T47D (cell line): ENCODE results near the gene SYNE1.
"Not testable (repeated sequence)": the region's sequence is repeated elsewhere in the genome, so short reads cannot be mapped to it uniquely, and the experiment has no call there.

Experiments used
- DNase-seq, 2 experiments: peaks; one replicate each; pipeline versions ENCODE4 v3.0.0 to v3.0.0-alpha.2; 2011 to 2012; ENCODE audit warnings: low read depth in 1 of 2, low spot score in 1 of 2
- JUND ChIP-seq: IDR thresholded peaks from 2 replicates; pipeline ENCODE4 v1.6.1; 2012; ENCODE audit warnings: low read depth
- in situ Hi-C: cut with HindIII; loops from 2 replicates; pipeline ENCODE4 v1.10.0; 2016; ENCODE audit warnings: low sequenced_read_pairs, low pct_unique_long_range_greater_than_20kb

SYNE1 gene, protein sequence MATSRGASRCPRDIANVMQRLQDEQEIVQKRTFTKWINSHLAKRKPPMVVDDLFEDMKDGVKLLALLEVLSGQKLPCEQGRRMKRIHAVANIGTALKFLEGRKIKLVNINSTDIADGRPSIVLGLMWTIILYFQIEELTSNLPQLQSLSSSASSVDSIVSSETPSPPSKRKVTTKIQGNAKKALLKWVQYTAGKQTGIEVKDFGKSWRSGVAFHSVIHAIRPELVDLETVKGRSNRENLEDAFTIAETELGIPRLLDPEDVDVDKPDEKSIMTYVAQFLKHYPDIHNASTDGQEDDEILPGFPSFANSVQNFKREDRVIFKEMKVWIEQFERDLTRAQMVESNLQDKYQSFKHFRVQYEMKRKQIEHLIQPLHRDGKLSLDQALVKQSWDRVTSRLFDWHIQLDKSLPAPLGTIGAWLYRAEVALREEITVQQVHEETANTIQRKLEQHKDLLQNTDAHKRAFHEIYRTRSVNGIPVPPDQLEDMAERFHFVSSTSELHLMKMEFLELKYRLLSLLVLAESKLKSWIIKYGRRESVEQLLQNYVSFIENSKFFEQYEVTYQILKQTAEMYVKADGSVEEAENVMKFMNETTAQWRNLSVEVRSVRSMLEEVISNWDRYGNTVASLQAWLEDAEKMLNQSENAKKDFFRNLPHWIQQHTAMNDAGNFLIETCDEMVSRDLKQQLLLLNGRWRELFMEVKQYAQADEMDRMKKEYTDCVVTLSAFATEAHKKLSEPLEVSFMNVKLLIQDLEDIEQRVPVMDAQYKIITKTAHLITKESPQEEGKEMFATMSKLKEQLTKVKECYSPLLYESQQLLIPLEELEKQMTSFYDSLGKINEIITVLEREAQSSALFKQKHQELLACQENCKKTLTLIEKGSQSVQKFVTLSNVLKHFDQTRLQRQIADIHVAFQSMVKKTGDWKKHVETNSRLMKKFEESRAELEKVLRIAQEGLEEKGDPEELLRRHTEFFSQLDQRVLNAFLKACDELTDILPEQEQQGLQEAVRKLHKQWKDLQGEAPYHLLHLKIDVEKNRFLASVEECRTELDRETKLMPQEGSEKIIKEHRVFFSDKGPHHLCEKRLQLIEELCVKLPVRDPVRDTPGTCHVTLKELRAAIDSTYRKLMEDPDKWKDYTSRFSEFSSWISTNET (N-terminal part only)

DNA sequence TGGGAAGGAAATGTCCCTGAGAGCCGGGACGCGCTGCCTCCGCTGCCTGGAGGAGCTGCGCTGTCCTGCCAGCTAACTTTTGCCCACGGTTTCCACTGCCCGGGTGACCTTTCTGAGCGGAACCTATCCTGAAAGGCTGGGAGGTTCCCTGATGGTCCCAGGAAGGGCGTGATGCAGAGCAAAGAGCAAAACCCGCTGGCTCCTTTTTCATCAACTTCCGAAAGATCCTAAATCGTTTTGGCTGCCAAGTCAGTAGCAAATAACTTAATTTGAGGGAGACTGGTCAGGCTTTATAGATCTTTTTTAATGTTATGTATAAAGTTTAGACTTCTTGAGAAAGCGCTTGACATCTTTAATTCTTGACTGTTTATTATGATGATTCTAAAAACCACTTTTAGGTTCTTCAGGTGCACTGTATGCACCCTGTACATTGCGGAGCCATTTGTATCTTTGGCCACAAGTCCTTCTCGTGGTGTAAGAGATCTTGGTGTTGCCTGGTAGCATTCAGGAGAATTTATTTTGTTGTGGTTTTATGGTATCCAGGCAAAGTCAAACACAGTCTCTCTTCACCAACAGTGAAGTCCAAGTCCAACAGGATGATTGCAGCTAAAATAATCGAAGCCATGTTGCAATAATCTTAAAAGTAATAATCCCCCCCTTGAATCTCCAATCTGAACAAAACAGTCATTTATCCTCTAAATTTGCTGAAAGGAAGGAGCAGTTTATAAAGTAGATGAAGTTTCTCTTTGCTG lies at the start of gene SYNE1:
Gene SYNE1 (minus strand): TSS at position 67 of the 752 bp plus-strand sequence. CDS start 9,031 bp downstream, outside the sequence.
- in situ Hi-C loops = no loop called here
- DNase-seq = peak in 1 of 2 experiments; percentile 0
- no peak for TF ChIP-seq JUND

DNA sequence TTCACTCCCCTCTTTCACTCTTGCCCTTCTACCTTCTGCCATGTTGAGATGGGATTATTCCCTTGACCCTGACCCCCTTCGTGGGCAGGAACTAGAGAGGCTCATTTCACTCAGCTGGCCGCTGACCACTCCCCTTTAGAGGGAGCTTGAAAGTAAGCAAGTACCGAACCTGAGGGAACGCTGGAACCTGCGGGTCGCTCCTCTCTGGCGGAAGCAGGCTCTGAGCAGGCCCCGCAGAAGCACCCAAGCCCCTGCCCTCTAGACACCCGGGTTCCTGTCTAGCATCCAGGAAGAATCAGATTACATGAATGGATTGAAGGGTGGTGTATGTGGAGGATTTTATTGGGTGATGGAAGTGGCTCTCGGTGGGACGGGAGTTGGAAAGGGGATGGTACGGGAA lies 48.7 kb upstream of the SYNE1 start:
- in situ Hi-C loops = no loop called here
- no peak for TF ChIP-seq JUND
- no peak for DNase-seq

DNA sequence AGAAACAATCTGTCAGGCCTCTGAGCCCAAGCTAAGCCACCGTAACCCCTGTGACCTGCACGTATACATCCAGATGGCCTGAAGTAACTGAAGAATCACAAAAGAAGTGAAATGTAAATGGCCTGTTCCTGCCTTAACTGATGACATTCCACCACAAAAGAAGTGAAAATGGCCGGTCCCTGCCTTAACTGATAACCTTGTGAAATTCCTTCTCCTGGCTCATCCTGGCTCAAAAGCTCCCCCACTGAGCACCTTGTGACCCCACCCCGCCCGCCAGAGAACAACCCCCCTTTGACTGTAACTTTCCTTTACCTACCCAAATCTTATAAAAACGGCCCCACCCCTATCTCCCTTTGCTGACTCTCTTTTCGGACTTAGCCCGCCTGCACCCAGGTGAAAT lies 45.8 kb upstream of the SYNE1 start:
- DNase-seq, in situ Hi-C loops: not testable (repeated sequence)

DNA sequence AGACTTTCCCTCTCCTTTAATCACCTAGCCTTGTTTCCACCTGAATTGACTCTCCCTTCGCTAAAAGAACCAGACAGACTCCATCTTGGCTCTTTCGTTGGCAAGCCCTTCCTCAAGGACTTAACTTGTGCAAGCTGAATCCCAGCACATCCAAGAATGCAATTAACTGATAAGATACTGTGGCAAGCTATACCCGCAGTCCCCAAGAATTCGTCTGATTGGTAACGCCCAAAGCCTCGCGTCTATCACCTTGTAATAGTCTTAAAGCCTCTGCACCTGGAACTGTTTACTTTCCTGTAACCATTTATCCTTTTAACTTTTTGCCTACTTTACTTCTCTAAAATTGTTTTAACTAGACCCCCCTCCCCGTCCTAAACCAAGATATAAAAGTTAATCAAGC lies 45.0 kb upstream of the SYNE1 start:
- in situ Hi-C loops = no loop called here
- no peak for DNase-seq
- TF ChIP-seq JUND = no peak

DNA sequence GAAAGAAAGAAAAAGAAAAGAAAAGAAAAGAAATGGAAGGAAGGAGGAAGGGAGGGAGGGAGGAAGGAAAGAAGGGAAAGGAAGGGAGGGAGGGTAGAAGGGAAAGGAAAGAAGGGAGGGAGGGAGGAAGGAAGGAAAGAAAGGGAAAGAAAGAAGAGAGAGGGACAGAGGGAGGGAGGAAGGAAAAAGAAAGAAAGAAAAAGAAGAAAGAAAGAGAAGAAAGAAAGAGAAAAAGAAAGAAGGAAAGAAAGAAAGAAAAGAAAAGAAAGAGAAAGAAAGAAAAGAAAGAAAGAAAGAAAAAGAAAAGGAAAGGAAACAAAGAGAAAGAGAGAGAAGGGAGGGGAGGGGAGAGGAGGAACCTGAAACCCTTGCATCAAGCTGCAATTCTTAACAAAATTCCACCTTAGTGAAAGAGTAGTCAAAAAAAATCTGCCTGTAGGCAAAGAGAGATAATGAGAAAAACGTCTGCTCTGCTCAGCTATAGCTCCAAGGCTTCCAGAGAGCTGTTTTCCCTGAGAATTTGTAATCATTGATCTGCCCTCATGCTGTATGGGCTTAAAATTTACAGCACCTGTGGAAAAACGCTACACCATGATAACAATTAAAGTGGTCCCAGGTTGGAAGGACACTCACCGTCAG lies 43.8 kb upstream of the SYNE1 start:
- in situ Hi-C loops = no loop called here
- TF ChIP-seq JUND = no peak
- DNase-seq = no peak

DNA sequence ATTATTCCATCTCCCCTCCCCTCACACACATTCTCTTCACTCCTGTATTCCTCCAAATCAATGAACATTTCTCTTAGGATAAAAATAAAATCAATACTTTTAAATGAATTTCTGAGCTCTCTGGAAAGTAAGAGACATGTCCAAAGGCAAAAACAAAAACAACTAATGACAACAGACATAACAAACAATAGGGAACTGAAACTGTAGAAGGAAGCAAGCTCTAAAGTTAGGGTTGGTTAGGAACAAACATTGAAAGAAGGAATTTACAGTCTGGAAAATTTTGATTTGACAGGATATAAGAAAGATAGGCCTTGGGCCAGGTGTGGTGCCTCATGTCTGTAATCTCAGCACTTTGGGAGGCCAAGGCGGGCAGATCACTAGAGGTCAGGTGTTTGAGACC lies 43.0 kb upstream of the SYNE1 start:
- no peak for DNase-seq
- TF ChIP-seq JUND = no peak
- in situ Hi-C loops = no loop called here

DNA sequence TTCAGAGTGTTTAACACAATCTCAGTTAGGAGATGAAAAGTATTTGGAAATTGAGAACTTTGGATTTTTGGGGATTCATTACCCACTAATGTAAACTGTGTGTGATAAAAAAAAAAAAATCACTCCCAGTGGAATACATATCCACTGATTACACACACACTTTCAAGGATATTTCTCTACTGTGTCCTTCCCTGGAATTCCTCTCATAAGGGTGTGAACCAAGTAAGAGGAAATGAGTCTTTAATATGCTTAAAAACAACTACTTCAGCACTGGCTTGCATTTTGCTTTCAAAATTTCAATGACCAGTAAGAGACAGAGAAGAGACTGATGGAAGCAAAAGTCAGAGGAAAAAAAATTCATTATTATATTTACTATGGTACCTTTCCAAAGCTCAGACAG lies 36.1 kb upstream of the SYNE1 start:
- DNase-seq = no peak
- no peak for TF ChIP-seq JUND
- in situ Hi-C loops = no loop called here

DNA sequence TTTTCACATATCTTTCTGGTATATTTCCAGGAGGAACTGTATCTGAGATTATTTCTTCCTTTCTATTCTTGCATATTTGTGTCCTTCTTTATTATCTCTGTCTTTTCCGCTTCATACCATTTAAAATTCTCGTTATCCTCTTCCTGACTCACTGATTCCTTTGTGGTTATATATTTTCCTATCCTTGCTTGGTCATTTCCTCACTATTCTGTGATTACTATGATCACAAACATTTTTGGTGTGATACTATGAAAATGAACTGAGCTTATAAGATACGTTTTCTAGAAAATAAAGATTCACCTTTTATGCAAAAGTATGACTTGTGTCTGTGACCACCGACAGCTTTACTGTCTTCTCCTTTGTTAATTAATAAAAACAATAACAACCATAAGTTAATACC lies 34.0 kb upstream of the SYNE1 start:
- in situ Hi-C loops = no loop called here
- no peak for TF ChIP-seq JUND
- DNase-seq = no peak

DNA sequence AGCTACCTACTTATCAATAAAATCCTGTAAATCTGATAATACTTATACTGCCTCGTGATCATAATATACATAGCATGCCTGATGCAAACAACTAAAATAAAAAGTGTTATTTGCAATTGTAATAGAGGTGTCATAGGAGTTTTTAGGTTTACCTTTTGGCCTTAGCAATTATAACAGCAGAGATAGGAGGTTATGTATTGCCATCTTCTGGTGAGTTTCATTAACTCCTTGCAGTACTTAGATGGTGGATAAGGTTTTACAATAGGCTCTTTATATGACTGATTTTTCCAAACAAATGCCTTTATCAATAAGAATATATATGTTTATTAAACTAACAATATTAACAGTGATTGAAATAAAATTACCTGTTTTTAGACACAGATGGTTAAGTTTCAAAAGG lies 32.7 kb upstream of the SYNE1 start:
- DNase-seq = peak in 1 of 2 experiments; percentile 33
- in situ Hi-C loops = no loop called here
- no peak for TF ChIP-seq JUND

DNA sequence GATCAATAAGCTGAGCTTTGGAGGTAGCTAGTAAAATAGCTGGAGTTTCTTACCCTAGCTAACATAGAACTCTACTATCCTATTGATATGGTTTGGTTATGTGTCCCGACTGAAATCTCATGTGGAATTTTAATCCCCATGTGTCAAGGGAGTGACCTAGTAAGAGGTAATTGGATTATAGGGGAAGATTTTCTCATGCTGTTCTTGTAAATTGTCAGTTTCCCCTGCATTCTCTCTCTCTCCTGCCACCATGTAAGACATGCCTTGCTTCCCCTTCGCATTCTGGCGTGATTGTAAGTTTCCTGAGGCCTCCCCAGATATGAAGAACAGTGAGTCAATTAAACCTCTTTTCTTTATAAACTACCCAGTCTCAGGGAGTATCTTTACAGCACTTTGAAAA lies 24.6 kb upstream of the SYNE1 start:
- TF ChIP-seq JUND = no peak
- no peak for DNase-seq
- in situ Hi-C loops = no loop called here

DNA sequence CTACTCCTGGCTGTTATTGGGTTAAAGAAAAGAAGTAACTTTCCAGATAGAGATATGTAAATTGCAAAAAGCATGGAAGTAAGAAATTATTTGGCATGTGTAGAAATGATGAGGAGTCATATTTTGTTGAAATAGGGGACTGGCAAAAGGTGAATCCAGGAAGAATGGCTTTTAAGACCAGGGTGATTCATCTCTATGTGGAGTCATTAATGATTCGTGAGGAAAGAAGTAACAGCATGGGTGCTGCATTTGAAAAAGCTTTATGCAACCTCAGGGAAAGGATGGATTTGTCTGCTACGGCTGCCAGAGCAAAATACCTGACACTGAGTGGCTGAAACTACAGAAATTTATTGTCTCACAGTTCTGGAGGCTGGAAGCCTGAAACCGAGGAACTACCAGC lies 14.8 kb upstream of the SYNE1 start:
- in situ Hi-C loops = no loop called here
- no peak for DNase-seq
- TF ChIP-seq JUND = no peak

DNA sequence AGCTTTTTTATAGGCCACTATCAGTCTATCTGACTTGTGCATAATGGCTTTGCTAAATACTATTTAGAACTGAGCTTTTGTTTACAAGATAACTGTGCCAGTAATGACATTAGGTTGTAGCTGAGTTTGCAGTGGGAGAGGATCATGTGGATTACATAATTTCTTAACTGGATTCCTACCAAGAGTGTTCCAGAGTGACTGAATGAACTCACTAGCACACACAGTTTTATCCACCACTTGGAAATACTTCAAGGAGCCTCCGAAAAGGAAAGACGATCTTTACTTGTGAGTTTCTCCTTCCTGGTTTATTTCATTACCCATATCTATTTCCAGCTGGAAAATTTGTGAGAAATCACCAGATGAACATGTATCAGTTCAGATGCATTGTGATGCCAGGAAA lies 10.9 kb upstream of the SYNE1 start:
- TF ChIP-seq JUND = no peak
- in situ Hi-C loops = no loop called here
- no peak for DNase-seq

DNA sequence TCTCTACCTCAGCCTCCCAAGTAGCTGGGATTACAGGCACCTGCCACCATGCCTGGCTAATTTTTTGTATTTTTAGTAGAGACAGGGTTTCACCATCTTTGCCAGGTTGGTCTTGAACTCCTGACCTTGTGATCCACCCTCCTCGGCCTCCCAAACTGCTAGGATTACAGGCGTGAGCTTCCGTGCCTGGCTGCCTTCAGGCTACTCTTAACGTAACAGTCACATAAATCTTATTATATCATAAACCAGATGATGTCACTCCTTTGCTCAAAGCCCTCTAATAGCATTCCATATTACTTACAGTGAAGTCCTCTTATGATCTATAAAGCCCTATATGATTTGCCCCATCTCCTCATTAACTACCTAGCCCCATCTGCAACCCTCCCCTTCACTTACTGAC lies 9.6 kb upstream of the SYNE1 start:
- in situ Hi-C loops, DNase-seq: not testable (repeated sequence)
